GM12891 (cell line): ENCODE data around the gene BABAM2.
A peak's percentile ranks its signal among the peaks of the same experiment; 100 is the strongest.

Source experiments
- DNase-seq: peaks from one replicate; pipeline ENCODE4 v3.0.0; 2011; ENCODE audit warnings: low spot score; ENCODE audit not compliant: insufficient read length
- FAIRE-seq: peaks from 2 replicates; lab custom pipeline; 2011; peaks lifted over from hg19 to GRCh38; lab: Jason Lieb, UNC
- PAX5 ChIP-seq: IDR thresholded peaks from 2 replicates; pipeline ENCODE4 v1.6.1; 2011; ENCODE audit warnings: low read length, moderate library complexity, mild to moderate bottlenecking; ENCODE audit not compliant: insufficient read depth, severe bottlenecking
- POLR2A ChIP-seq: IDR thresholded peaks from 2 replicates; pipeline ENCODE4 v1.6.1; 2011; ENCODE audit warnings: low read depth, low read length, control low read depth
- POLR2AphosphoS5 ChIP-seq: IDR thresholded peaks from 2 replicates; pipeline ENCODE4 v1.6.1; 2011; ENCODE audit warnings: low read depth, low read length, control low read depth
- POU2F2 ChIP-seq: IDR thresholded peaks from 2 replicates; pipeline ENCODE4 v1.6.1; 2011; ENCODE audit warnings: low read depth, mild to moderate bottlenecking, control low read depth, low read length, moderate library complexity
- SPI1 ChIP-seq: IDR thresholded peaks from 2 replicates; pipeline ENCODE4 v1.6.1; 2011; ENCODE audit warnings: low read depth, low read length, control low read depth
- TAF1 ChIP-seq: IDR thresholded peaks from 2 replicates; pipeline ENCODE4 v1.6.1; 2011; ENCODE audit warnings: low read depth, low read length, control low read depth

BABAM2 gene

DNA sequence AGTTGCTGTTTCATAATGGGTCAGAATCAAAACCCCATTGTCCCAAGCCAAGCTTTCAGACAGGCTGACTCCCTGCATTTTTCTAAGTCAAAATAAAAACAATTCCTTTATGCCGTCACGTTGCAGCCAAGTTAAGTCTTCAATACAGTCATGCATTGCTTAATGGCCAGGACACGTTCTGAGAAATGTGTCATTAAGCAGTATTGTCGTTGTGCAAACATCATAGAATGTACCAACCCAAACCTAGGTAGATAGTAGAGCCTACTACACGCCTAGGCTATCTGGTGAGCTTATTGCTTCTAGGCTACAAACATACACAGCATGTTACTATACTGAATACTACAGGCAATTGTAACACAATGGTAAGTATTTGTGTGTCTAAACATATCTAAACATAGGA lies 341.8 kb downstream of the BABAM2 start:
- no peak for DNase-seq
- FAIRE-seq, result peak; percentile 38
- TF ChIP-seq SPI1 (no peak), POLR2AphosphoS5 (no peak), PAX5 (no peak), POLR2A (no peak), POU2F2 (no peak), TAF1 (no peak)

DNA sequence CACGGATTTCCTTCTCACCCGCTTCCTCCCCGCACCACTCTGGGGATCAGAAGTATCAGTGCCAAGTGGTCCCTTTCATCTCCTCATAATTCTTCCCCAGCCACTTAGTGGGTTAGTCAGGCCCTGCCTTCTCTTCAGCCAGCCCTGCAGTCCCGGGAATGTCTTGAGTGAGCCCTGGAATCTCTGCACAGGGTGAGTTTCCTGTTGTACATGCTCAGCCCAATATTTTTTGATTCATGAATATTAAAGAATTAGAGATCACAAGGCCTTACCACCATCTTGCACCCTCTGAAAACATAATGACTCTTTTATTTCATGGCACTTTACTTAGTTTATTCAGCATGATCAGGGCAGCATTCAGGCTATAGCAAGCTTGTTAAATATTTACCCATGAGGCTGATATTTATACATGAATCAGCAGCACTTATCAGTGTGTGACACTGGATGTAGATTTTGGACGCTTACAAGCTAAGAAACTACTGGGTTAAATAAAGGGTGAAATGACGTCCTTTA lies 342.7 kb downstream of the BABAM2 start:
- no peak for FAIRE-seq

DNA sequence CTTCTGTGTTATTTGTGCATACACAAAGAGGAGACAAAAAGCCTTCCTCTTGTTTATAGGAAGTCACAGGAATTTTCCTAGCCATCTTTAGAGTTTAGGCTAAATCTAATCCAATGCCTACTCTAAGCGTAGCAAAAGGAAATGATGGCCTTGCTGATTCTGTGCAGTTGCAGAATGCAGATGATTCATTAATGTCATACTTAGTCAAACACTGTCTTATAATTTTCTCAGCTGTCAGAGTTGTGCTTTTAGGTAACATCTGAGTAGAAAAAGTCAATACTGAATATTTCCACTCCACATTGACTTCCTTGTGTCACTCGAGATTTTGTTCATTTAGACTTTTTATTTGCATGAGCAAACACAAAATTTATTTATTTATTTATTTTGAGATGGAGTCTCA lies 344.3 kb downstream of the BABAM2 start:
- TF ChIP-seq POLR2AphosphoS5 (no peak), SPI1 (no peak), TAF1 (no peak), POU2F2 (no peak), POLR2A (no peak), PAX5 (no peak)
- FAIRE-seq (no peak), DNase-seq (no peak)

More for the DNA sequence above, 342.7 kb downstream of the BABAM2 start:
- no peak for TF ChIP-seq POLR2A
- no peak for TF ChIP-seq PAX5
- TF ChIP-seq SPI1, result no peak
- DNase-seq, result no peak

DNA sequence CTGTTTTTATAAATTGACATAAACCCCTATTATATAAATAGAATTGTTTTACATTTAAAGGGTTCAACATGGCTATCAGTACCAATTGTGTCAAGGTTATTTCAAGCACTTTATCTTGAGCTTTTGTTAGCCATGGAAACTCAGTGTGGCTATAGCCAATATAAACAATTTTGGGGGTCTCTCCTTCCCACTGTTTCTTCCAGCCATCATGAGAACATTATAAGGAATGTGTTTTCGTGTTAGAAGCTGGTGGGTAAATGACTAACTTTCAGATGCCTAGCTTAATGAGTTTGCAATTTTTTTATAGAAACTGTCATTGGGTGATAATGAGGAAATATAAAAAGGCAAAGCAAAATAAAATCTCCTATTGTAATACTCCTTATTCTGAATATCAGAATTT lies 348.7 kb downstream of the BABAM2 start:
- TF ChIP-seq POLR2AphosphoS5 (no peak), POU2F2 (no peak), TAF1 (no peak), POLR2A (no peak), SPI1 (no peak), PAX5 (no peak)
- FAIRE-seq (no peak), DNase-seq (no peak)

DNA sequence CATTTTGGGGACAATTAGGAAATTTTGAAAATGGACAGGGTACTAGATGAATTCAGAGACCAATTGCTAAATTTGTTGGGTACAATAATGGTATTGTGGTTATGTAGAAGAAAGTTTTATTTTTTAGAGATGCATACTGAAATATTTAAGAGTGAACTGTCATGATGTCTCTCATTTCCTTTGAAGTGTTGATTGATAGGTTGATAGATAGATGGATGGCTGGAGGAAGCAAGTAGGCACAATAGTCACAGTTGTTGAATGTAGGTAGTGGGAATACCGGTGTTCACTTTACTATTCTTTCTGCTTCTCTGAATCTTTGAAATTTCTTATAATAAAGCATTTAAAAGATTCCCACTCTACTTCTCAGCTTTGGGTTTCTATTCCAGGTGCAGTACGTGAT lies 350.4 kb downstream of the BABAM2 start:
- no peak for TF ChIP-seq TAF1
- no peak for TF ChIP-seq SPI1
- no peak for TF ChIP-seq PAX5
- TF ChIP-seq POLR2A, result no peak
- TF ChIP-seq POU2F2, result no peak
- DNase-seq, result no peak
- FAIRE-seq, result no peak

DNA sequence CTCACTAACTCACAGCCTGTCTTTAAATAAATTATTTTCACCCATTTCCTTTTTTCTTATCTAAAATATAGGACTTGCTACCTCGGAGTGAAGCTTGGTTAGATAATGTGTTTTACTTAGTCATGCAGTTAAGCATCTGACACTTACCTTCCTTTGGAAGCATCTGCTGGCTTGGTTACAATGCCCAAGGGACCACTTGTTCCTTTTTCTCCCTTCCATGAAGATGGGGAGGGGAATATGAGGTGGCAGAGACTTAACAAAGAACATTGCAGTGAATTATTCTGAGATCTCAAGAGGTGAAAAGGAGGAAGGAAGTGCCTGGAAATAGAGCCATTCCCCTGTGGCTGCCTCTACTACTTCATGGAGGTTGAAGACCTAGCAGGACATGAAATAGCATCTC lies 356.8 kb downstream of the BABAM2 start:
- no peak for FAIRE-seq
- DNase-seq, result no peak
- TF ChIP-seq SPI1 (no peak), POLR2A (no peak), PAX5 (no peak), TAF1 (no peak), POLR2AphosphoS5 (no peak), POU2F2 (no peak)

DNA sequence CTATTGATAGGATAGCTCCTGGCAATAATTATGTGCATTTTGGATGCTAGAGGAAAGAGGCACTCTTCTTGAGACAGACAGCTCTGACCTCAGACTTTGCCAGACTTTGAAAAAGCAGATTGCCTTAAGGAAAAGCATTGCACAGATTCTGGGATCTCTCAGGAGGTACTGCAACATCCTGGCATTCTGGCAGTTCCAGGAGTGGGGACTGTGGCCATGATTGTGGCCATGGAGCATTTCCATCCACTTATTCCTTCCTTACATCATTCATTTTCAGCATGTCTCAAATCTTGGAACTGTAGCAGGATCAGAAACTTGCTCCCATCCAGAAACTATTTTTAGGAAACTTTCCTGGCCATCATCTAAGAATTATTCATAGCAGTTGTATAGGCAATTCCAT lies 357.2 kb downstream of the BABAM2 start:
- no peak for FAIRE-seq
- no peak for DNase-seq
- TF ChIP-seq POU2F2, result no peak
- no peak for TF ChIP-seq POLR2AphosphoS5
- TF ChIP-seq SPI1, result no peak
- no peak for TF ChIP-seq TAF1
- TF ChIP-seq PAX5, result no peak
- TF ChIP-seq POLR2A, result no peak

DNA sequence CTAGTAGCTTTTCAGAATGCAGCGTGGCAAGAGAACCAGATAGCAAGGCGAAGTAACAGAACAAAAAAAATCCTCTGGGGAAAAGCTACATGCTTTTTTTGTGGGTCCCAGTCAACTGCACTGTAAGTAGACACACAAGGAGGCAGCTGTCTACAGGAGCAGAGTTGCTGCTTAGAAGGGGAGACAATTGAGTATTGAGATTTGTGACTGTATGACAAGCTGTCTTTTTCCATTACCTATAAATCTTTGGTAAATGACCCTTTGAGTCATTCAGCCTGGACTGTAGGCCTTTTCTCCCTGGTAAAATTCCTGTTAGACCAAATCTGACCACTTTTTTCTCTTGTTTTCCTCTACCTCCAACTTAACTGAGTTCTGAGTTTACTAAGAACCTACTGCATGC lies 358.0 kb downstream of the BABAM2 start:
- DNase-seq (no peak), FAIRE-seq (no peak)

DNA sequence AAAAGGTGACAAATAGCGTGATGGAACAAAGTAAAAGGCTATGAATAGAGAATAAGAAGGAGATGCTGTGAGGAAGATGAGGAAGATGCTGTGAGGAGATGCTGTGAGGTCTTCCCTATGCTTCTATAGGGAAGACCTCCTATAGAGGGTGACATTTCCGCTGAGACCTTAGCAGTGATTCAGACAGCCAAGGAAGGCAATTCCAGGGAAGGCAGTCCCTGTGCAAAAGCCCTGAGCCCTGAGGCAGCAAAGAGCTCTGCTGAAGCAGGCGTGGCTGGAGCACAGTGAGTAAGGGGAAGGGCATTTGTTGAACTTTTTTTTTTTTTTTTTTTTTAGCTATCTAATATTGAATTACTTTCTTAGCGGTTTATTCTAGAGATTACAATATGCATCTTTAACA lies 359.5 kb downstream of the BABAM2 start:
- no peak for TF ChIP-seq POU2F2
- TF ChIP-seq PAX5, result no peak
- TF ChIP-seq POLR2AphosphoS5, result no peak
- TF ChIP-seq POLR2A, result no peak
- no peak for TF ChIP-seq TAF1
- TF ChIP-seq SPI1, result no peak
- FAIRE-seq (no peak), DNase-seq (no peak)

More for the DNA sequence above, 358.0 kb downstream of the BABAM2 start:
- TF ChIP-seq TAF1 (no peak), POLR2AphosphoS5 (no peak), SPI1 (no peak), PAX5 (no peak)

DNA sequence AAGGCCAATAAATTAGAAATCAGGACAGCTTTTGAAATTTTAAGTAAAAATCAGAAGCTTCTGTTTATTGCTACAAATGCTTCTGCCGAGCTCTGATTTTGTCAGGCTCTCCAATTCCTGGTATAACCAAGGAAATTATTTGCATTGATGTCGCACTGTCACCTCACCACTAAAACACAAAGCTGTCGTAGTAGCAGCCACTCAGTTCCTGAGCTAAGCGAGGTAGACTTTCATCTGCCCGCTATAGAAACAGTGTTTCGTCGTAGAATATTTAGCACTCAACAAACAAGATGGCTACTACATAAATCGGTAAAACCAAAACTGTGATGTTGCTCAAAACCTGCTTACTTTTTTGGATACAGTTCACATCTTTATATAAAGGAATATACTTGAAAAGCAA lies 360.8 kb downstream of the BABAM2 start:
- FAIRE-seq, result no peak
- TF ChIP-seq SPI1 (no peak), POLR2A (no peak), TAF1 (no peak), PAX5 (no peak), POU2F2 (no peak), POLR2AphosphoS5 (no peak)

More for the DNA sequence above, 360.8 kb downstream of the BABAM2 start:
- DNase-seq, result no peak
